SIG-M5 treated with dmso at 0.1 percent for 504 hours (cell line): Measurements from ENCODE around the gene CRYGC.

Experiments used
- DNase-seq: peaks from one replicate; lab custom pipeline; 2025; ENCODE audit not compliant: unreplicated experiment; lab: John Stamatoyannopoulos, UW

The CRYGC gene

DNA sequence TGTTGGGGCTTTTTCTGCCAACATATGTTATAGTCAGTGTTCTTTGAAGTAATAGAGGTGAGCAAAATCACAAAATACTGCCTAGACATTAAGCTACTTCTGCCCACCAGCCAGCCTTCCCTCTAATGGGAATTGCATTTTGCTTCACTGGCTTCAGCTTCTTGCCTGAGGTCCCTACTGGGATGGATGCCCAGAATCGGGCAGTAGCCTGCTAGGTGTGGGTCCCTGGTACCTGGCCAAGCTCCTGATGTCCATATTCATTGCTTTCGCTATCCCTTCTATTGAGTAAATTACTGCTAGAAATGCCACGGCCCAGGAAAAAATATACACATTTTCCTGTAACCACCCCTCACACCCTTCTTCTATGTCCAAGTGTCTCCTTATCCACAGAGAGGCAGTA is 32.3 kb downstream of the CRYGC start:
- no peak for DNase-seq

GRCh38 chr2:208096080-208096479 is 33.5 kb downstream of the CRYGC start:
- no peak for DNase-seq

DNA sequence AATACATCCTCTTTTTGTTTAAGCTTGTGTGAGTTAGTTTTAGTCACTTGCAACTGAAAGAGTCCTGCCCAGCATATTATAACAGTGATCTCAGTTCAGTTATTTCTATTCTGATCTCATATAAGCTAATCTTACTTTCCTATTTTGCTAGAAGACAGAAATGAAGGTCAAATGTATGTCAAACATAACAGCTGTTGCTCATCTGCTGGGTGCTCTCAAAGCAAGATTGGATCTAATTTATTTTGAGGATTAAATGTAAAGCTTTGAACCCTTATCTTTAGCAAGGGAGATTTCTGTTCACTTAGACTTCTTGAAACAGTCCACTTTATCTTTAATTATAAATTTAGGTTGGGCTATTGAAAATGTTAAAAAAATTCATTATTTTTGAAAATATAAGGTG is 36.5 kb downstream of the CRYGC start:
- no peak for DNase-seq

DNA sequence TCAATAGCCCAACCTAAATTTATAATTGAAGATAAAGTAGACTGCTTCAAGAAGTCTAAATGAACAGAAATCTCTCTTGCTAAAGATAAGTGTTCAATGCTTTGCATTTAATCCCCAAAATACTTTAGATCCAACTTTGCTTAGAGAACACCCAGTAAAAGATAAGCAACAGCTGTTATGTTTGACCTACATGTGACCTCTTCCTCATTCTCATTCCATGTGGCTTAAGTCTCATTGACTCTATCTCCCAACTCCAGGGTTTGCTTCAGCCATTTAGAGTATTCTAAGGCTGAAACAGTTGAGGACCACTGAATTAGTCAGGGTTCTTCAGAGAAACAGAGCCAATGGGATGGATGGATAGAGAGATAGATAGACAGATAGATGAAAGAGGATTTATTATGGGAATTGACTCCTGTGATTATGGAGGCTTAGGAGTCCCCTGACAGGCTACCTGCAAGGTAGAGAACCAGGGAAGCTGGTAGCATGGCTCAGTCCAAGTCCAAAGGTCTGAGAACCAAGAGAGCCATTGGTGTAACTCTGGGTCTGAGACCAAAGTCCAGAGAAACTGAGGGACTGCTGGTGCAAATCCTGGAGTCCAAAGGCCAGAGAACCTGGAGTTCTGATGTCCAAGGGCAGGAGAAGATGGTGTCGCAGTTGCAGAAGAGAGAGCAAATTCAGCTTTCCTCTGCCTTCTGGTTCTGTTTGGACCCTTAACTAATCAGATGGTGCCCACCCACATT is 37.4 kb downstream of the CRYGC start:
- no peak for DNase-seq

- no peak for DNase-seq
Observed at GRCh38 chr2:208090420-208090819, 39.2 kb downstream of the CRYGC start.

DNA sequence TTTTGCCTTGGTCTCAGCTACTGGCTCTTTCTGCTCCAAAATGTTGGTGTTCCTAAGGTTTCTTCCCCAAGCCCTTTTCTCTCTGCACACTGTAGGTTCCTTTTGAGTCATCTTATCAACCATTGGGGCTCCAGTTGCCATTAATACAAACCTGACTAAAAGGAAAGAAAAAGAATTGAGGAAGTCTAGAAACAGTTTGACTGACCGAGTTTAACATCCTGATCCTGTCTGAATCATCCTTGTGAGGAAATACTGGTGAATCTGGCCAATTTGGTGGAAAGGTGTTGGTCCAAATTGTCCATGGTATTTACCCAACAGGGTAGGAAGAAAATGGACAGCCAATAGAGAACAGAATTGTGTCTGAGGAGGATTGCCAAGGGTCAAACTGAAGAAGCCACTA is 43.6 kb downstream of the CRYGC start:
- DNase-seq, result peak; percentile 55

GRCh38 chr2:208083807-208084206 is 45.8 kb downstream of the CRYGC start:
- no peak for DNase-seq
